Osteoblast (primary cell): ENCODE results near the gene NEK8. TPM values are rescaled to one million over a fixed set of nuclear protein-coding genes. Genes with fewer than 3 reads are reported as not detected.
A peak's percentile ranks its signal among the peaks of the same experiment; 100 is the strongest.

Experiments
- DNase-seq: peaks from one replicate; pipeline ENCODE4 v3.0.0; 2011; ENCODE audit warnings: low spot score, mixed read lengths; ENCODE audit not compliant: insufficient read length; ENCODE audit errors: missing footprints
- H2AFZ ChIP-seq: 2 replicates; pipeline ENCODE4 v1.6.0; 2011; ENCODE audit warnings: mild to moderate bottlenecking, low read length
- H3K27ac ChIP-seq: 2 replicates; pipeline ENCODE4 v1.5.1; 2011; ENCODE audit warnings: mild to moderate bottlenecking, low read depth, low read length, moderate library complexity
- H3K27me3 ChIP-seq: 2 replicates; pipeline ENCODE4 v1.6.0; 2012; ENCODE audit warnings: mild to moderate bottlenecking, control low read depth, inconsistent platforms, low read length, moderate library complexity; ENCODE audit not compliant: insufficient read depth
- H3K36me3 ChIP-seq: 2 replicates; pipeline ENCODE4 v1.5.1; 2011; ENCODE audit warnings: mild to moderate bottlenecking, low read length, control low read depth, moderate library complexity; ENCODE audit not compliant: insufficient read depth
- H3K4me1 ChIP-seq: 2 replicates; pipeline ENCODE4 v1.5.1; 2011; ENCODE audit warnings: mild to moderate bottlenecking, low read length, control low read depth, moderate library complexity; ENCODE audit not compliant: insufficient read depth
- H3K4me2 ChIP-seq: 2 replicates; pipeline ENCODE4 v1.6.0; 2011; ENCODE audit warnings: mild to moderate bottlenecking, low read length; ENCODE audit not compliant: insufficient read depth
- H3K4me3 ChIP-seq: fragments of 200-600 bp; sonication (generic); 3 replicates; pipeline ENCODE4 v1.5.1; 2012; ENCODE audit warnings: mild to moderate bottlenecking, low read length, inconsistent platforms; ENCODE audit not compliant: insufficient read depth
- H3K79me2 ChIP-seq: 2 replicates; pipeline ENCODE4 v1.6.0; 2012; ENCODE audit warnings: mild to moderate bottlenecking, low read length, control low read depth, inconsistent platforms; ENCODE audit not compliant: insufficient read depth
- H3K9me3 ChIP-seq: 2 replicates; pipeline ENCODE4 v1.5.1; 2011; ENCODE audit warnings: low read depth, low read length, control low read depth
- H4K20me1 ChIP-seq: 2 replicates; pipeline ENCODE4 v1.6.0; 2012; ENCODE audit warnings: mild to moderate bottlenecking, low read length, control low read depth; ENCODE audit not compliant: insufficient read depth
- total RNA-seq: library from RNA; depleted of rRNA; stranded (reverse); fragments of >200 nt; gene quantifications from 2 replicates; pipeline ENCODE4 v1.2.3, GENCODE V29; 2012
- TF ChIP-seq, protein P1 (sequence below): IDR thresholded peaks from 2 replicates; pipeline ENCODE4 v1.5.1; 2011; ENCODE audit warnings: mild to moderate bottlenecking, low read depth, low read length, moderate library complexity; ENCODE audit errors: extremely low read depth

Gene NEK8
- total RNA-seq, 1 donor = 7.2 TPM

DNA sequence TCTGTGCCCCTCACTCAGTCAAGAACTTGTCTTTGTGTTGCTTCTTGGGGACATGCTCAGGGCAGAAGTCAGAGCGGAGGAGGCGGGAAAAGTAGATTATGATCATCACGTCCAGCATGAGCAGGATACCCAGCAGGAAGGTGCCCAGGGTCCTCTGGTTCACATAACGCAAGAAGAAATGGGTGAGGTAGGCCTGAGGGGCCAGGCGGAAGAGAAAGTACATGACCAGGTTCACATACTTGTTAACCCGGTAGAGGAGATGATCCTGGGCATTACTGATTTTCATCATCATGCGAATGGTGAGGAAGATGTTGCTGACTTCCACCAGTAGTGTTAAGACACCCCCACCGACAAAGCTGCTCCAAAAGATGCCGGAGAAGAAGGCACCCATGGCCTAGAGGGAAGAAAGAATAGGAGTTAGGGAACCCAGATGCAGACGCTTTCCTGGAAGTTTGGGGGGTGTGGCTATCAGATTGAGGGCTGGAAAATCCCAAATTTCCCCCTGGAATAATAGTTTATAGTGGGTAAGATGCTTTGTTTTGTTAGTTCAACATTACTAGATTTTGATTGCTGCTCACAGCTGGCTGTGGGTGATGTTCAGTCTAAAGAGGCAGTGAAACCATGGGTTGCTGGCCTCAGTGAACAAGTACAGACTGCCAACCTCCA, 4.0 kb upstream of the NEK8 start:
- peak overlapping the region; percentile 78 for H3K4me3 ChIP-seq
- TF ChIP-seq, protein P1, sequence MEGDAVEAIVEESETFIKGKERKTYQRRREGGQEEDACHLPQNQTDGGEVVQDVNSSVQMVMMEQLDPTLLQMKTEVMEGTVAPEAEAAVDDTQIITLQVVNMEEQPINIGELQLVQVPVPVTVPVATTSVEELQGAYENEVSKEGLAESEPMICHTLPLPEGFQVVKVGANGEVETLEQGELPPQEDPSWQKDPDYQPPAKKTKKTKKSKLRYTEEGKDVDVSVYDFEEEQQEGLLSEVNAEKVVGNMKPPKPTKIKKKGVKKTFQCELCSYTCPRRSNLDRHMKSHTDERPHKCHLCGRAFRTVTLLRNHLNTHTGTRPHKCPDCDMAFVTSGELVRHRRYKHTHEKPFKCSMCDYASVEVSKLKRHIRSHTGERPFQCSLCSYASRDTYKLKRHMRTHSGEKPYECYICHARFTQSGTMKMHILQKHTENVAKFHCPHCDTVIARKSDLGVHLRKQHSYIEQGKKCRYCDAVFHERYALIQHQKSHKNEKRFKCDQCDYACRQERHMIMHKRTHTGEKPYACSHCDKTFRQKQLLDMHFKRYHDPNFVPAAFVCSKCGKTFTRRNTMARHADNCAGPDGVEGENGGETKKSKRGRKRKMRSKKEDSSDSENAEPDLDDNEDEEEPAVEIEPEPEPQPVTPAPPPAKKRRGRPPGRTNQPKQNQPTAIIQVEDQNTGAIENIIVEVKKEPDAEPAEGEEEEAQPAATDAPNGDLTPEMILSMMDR = no peak
- peaks cover 44% of the 10 kb centered on the region for H3K36me3 ChIP-seq

DNA sequence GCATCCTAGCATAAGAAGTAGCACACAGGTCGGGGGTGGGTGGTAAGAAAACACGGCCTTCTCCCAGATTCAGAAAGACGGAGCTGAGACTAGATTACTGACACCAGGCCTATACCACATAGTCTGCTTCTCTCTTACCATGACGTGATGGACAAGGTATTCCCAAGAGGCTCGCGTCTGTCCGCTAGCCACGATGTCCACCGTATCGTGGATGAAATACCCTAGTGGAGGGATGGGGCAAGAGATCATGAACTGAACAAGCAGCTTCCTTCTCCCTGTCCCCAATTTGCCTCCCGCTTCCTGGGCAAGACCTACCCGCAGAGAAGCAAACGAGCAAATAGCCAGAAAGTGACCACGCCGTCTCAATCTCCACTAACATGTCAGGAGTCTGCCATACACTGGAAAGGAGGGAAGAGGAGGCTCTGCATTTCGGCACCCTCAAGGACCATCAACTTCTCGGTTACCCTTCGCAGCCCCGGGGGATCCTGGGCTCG, 3.4 kb upstream of the NEK8 start:
- Histone ChIP-seq H3K4me1 (peaks cover 44% of the 10 kb centered on the region), H3K4me2 (peak overlapping the region; percentile 60), H4K20me1 (peaks cover 39% of the 10 kb centered on the region), H3K27ac (peak overlapping the region; percentile 14), H3K79me2 (peaks cover 31% of the 10 kb centered on the region), H3K4me3 (peak overlapping the region; percentile 78), H3K27me3 (no peaks in the 10 kb centered on the region), H3K36me3 (peaks cover 44% of the 10 kb centered on the region), H3K9me3 (no peaks in the 10 kb centered on the region), H2AFZ (no peak overlapping the region)
- DNase-seq = peak; percentile 92
- TF ChIP-seq, protein P1 = peak; percentile 21

More for the DNA sequence above, 4.0 kb upstream of the NEK8 start:
- Histone ChIP-seq H2AFZ (no peak overlapping the region), H3K79me2 (peaks cover 35% of the 10 kb centered on the region), H3K4me2 (peak overlapping the region; percentile 60), H3K9me3 (no peaks in the 10 kb centered on the region), H3K27me3 (no peaks in the 10 kb centered on the region), H4K20me1 (peaks cover 40% of the 10 kb centered on the region), H3K27ac (peak overlapping the region; percentile 14), H3K4me1 (peaks cover 44% of the 10 kb centered on the region)
- DNase-seq = peak; percentile 18

DNA sequence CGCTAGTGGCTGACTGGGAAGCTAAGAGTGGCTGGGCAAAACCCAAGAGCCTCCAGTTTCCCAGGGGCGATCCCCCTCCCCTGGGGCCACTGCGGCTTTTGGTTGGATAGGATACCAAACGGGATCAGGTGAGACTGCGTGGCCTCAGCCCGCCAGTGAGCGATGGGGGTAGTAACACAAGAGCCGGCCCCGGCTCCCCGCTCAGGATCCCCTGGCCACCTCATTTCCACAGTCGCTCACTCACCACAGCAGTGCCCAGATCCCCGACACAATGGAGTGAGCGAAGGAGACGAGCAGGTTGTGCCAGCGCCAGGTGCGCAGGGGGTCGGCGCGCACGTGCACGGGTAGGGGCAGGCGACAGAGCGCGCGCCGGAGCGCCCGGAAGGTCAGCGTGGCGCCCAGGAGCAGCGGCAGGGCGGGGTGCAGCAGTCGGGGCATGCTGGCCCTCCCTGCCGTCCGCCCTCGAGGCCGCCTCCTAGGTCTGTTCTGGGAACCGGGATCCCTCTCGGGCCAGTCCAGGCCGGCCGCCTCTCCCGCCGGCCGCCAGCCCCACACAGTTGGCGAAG, 2.8 kb upstream of the NEK8 start:
- H3K27ac ChIP-seq = peak overlapping the region; percentile 14
- H3K9me3 ChIP-seq = no peaks in the 10 kb centered on the region
- H3K79me2 ChIP-seq = peaks cover 25% of the 10 kb centered on the region
- peaks cover 35% of the 10 kb centered on the region for H4K20me1 ChIP-seq
- H3K4me2 ChIP-seq = peak overlapping the region; percentile 60
- peaks cover 43% of the 10 kb centered on the region for H3K4me1 ChIP-seq
- H3K27me3 ChIP-seq = no peaks in the 10 kb centered on the region
- H3K36me3 ChIP-seq = peaks cover 43% of the 10 kb centered on the region
- peak; percentile 97 for DNase-seq
- TF ChIP-seq, protein P1 = no peak
- peak overlapping the region; percentile 78 for H3K4me3 ChIP-seq
- no peak overlapping the region for H2AFZ ChIP-seq

DNA sequence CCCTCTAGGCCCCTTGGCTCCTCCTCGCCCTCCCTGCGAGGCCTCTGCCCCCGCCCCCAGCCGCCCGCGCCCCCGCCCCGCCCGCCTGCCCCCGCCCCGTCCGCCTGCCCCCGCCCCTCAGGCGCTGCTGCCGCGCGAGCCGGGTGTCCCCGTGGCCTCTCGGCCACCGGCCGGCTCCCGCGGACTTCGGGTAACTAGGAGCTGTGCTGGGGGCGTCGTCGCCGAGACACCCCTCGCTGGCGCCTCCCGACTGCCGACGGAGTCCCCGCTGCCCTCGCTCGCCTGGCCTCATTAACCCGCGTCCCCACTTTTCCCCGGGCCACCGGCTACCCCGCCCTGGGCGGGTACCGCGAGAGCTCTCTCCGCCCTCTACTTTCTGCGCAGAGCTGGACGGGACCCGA, 2.4 kb upstream of the NEK8 start, which contains the start of gene TLCD1:
TSS of gene TLCD1 (minus strand) at position 8 of the 401 bp plus-strand sequence. CDS start 136 bp downstream, outside the sequence.
- Histone ChIP-seq H3K4me1 (peaks cover 39% of the 10 kb centered on the region), H3K9me3 (no peaks in the 10 kb centered on the region), H3K36me3 (peaks cover 38% of the 10 kb centered on the region), H3K79me2 (peaks cover 21% of the 10 kb centered on the region), H3K4me3 (peak within 1 kb of the TSS; percentile 79), H2AFZ (peak within 1 kb of the TSS; percentile 89), H3K27me3 (no peaks in the 10 kb centered on the region), H3K27ac (peak within 1 kb of the TSS; percentile 51), H3K4me2 (peak within 1 kb of the TSS; percentile 100), H4K20me1 (peaks cover 31% of the 10 kb centered on the region)
- DNase-seq = no peak
- TF ChIP-seq, protein P1 = no peak
